Inflammatory macrophage treated with lipopolysaccharide for 4 hours (primary cell): ENCODE measurements around the gene KCNN4.

Source experiments
- DNase-seq: peaks from one replicate; pipeline ENCODE4 v3.0.0-alpha.2; 2020

KCNN4 gene

DNA sequence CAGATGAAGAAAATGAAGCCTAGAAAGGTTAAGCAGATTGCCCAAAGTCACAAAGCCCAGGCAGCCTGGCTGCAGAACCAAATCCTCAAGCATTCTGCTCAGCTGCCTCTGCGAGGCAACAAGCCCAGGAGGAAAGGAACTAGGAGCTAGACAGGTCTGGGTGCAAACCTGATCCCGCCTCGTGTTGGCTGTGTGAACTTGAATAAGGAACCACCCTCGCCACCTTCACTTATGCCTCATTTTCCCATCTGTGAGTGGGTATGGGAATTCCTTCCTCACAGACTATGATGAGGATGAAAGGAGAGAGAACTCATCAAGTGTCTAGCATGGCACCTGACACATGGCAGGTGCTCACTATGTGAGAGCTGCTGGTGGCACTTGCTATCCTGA lies 32.6 kb downstream of the KCNN4 start:
- DNase-seq = no peak

DNA sequence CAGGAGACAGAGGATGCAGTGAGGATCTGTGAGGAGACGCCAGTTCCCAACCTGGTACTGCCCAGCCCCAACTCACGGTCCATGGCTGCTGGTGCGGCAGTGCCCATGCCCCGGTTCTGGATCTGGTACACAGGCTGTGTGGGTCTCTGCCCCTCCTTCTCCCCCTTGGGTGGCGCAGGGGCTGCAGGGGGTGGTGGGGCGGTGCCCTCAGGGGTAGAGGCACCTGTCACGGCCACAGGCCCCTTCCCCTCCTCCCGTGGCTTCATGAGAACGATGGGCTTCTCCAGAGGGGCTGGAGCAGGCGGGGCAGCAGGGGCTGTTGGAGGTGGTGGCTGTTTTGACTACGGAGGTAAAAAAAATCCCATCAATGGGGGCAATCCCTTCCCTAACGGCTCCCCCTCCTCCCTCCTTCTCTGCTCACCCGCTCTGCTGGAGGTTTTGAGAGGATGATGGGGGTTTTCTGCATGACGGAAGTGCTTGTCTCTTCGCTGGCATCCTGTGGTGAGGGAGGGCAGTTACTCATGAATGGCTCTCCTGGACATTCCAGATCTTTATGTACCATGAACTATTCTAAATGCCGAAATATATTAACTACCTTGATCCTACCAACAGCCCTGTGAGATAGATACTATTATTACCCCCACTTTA lies 33.1 kb downstream of the KCNN4 start:
- DNase-seq = no peak

DNA sequence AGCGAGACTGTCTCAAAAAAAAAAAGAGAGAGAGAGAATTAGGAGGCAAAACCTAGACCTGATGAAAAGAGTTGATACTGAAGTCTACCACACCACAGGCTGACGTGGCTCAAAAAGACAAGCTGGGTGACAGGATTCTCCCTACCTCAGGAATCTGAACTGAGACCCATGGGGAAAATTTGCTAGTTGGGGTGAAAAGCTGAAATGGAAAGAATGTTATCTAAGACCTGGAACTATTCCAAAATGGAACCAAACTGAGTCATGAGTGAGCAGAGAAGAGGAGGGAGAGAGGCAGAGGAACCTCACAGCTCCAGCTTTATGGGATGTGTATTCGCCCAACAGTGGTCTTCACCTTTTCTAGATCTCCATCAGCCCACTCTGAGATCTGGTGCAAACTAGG lies 37.7 kb downstream of the KCNN4 start:
- no peak for DNase-seq

DNA sequence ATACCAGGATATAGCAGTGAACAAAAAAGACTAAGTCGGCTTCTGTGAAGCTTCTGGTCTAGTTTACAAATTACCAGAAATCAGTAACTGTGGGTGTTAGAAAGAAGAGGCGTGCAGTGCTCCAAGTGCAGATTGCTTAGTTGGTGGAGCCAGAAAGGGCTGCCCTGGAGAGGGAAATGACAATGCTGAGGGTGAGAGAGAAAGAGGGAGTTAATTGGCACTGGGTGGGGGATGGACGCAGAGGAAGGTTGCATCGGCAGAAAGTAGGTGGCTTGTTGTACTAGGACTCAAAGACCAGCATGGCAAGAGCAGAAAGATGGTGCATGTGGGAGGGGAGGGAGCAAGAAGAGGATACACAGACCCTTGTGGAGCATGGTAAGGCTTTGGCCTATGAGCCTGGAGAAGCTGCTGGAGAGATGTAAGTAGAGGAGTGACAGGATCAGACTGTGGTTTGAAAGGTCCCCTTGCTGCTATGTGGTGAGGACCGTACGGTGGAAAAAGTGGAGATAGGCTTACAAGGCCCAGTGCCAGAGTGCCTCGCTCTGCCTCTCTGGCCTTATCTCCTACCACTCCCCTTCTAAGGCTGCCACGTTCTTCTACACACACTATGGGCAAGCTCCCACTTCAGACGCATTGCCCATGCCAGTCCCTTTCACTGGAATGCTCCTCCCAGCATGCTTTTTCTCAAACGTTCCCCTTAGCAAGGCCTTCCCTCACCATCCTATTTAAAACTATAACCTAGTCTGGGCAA lies 39.5 kb downstream of the KCNN4 start:
- no peak for DNase-seq

DNA sequence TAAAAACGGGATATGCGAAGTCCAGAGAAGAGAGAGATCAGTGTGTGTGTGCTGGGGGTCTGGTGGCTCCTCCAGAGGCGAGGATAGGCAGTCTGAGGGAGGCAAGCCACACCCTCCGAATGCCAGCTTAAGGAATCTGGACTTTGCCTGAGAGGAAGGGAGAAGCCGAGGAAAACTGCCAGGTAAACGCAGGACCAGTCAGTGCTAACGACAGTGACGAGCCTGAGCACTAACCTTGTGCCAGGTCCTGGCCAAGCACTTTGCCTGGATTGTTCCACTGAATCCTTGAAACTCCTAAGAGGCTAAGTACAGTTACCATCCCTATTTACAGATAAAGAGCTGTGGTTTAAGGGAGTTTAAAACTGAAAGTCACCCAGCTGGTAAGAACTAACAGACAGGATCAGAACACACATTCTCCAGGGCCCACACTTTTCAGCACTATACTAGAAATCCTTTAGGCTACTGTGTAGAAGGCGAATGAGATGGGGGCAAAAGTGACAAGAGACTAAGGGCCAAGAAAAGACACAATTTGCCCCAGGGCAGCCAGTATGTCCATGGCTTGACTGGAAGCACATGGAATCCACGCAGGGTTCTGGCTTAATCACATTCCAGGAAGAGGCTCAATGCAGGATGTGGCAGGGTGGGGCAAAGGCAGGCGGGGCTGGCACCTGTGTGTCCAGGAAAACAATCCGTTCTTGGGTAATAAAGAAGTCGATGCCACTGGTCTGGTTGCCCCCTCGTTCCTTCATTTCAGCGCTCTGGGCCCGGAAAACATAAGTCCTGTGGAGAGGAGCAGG lies 41.1 kb downstream of the KCNN4 start:
- DNase-seq = no peak

DNA sequence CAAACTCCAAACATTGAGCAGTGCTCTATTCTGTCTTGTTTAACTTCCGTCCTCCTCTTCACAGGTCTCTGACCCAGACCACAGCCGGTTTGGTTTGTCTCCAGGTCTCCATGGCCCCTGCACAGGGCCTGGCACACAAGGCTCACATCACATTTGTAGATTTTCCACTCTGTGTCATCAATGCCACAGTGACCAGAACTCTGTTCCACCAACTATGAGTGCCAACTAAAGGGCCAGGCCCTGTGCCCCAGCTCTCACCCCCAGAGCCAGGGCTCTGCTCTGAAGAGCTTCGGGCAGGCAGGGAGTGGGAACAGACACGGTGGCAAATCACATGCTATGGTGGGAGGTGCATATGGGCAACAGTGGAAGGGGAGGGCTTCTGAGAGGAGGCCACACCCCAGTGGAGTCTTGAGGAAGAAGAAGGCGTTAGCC lies 42.0 kb downstream of the KCNN4 start:
- peak; percentile 71 for DNase-seq

DNA sequence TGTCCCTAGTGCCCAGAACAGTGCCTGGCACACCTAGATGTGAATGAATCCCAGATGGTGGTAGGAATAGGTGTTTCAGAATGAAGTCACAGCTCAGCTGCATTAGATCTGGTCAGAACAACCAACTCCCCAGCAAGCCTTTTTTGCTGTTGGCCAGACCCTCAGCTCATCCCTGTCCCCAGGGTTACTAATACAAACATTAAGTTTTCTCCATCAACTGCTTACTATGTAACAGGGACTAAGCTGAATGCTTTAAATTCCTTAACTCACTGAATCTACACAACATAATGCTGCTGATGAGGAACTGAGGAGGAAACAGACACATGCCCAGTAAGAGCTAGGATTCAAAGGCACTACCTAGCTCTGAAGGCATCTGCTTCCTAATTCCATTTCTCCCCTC lies 44.8 kb downstream of the KCNN4 start:
- no peak for DNase-seq

DNA sequence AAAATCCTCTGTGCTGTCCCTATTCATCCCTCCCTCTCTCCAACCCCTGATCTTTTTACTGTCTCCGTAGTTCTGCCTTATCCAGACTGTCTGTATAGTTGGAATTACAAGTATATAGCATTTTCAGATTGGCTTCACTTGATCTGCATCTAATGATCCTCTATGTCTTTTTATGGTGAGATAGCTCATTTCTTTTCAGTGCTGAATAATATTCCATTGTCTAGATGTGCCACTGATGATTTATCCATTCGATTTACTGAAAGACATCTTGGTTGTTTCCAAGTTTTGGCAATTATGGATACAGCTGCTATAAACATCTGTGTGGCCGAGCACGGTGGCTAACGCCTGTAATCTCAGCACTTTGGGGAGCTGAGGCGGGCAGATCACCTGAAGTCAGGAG lies 45.8 kb downstream of the KCNN4 start:
- DNase-seq = no peak

DNA sequence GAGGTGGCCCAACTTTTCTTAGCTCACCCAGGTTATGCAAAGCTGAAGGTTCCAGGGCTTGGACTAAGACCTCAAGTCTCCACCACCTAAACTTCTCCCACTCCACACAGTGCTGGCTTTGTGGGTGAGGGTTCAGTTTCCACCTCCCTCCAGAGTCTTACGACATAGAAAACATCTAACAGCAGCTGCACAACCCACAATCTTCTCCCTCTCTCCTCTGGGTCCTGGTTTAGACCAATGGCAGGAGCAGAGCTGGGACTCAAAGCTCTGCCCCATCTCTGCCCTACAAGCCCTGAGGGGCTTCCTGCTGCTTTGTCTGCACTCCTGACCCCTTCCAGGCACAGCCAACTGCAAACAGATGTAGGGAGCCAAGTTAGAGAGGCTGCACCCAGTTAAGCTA lies 48.9 kb downstream of the KCNN4 start:
- no peak for DNase-seq

DNA sequence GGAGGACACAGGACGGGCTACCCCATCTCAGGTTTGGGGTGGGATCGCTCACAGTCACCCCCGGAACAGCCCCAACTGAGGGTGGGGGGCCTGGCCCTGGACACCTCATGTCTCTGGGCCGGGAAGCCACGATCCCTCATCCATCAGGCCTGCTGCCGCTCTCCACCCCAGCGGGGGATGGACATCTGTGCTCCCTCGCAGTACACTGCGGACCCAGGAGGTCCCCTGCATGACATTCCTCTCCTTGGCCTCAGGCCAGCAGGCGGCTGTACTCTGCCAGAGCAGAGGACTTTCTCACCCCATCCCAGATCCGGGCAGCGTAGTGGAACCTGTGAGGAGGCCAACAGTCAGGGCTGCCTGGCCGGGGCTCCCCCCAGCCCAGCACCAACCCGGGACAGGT lies 49.4 kb downstream of the KCNN4 start:
- DNase-seq = no peak

DNA sequence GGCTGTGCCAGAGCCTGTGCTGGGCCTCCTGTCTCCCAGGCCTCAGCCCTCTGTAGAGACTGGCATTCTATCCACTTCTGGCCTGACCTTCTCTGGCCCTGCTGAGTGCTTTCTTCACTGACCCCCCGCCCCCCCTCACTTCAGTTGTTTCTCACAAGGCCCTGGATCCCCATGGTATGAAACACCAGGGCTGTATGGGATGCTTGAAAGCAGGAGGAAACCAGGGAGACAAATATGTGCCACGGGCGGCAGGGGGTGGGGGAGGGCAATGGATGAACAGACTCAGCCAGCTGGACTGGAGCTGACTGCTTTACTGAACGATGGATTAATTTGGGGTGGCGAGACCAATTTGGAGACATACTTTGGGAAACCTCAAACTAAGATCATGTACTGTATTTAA lies 50.9 kb downstream of the KCNN4 start:
- DNase-seq = no peak

DNA sequence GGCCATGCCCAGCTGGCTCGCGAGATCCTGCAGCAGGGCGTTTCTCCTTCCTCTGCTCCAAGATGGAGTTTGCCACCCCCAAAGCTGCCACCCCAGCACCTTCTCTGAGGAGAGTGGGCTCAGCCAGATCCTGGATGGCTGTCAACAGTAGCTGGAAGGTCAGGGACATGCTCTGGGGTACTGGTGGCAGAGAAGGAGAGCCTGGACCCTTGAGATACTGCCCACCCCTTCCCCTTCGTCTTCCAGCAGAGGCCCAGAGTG lies 53.2 kb downstream of the KCNN4 start:
- DNase-seq = no peak

DNA sequence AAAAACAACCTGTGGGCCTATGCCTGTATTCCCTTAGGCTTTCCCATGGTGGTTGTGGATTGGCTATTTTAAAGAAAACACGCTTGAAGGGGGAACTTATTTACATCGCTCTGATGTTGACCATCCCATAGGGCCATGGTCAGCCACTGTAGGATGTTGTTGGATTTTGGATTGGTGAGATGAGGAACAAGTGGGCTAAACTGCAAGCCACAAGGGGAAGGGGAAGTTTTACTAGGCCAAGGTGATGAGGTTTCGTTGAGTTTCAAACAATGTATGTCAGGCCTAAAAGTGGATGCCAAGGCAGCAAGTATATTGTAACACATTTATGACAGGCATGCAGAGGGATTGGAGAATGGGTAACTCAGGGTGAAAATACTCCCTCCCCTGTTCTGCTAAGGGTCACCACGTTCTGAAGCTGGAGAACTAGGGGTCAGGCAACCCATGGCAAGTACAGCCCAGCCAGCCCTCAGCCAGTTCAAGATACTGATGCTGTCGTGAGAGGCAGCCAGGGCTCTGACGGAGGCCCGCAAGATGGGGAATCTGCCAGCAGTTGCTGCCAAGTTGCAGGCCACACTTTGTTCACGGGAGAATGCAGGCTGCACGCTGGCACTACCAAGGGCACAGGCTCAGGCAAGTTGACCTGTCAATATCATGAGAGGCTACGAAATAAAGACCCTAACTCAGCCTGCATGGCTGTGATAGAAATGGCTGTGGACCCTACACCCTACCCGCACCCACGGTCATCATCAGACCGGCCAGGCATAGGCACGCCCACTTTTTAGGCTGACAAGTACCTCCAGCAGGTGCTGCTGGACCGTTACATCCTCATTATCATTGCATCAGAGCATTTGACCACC lies 53.8 kb downstream of the KCNN4 start:
- DNase-seq = peak; percentile 23

DNA sequence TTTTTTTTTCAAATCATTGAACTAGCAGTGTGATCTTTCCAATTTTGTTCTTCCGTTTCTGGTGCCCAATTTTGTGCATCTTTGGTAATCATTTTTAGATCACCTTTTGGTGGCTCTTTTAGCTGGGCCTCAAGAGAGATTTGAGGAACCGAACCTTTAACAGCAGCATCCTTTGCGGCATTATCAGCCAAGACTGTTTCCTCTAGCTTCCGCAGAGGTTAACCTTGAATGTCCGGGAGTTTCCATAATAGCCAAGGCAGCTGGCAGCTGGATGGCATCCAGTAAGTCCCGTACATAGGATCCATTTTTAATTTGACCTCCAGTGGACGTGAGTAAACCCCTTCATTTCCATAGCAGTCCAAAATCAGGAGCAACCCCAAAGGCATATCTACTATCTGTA lies 55.3 kb downstream of the KCNN4 start:
- DNase-seq = peak; percentile 48

DNA sequence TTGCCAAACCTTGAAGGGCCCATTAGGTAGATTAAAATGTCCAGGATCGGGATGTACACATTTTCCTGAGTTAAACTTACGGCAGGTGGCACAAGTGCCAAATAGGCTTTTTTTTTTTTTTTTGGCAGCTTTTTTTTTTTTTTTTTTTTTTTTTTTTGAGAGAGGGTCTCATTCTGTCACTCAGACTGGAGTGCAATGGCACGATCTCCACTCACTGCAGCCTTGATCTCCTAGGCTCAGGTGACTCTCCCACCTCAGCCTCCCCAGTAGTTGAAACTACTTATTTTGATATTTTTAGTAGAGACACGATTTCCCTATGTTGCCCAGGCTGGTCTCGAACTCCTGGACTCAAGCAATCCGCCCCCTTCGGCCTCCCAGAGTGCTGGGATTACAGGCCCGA lies 55.9 kb downstream of the KCNN4 start:
- DNase-seq = no peak

DNA sequence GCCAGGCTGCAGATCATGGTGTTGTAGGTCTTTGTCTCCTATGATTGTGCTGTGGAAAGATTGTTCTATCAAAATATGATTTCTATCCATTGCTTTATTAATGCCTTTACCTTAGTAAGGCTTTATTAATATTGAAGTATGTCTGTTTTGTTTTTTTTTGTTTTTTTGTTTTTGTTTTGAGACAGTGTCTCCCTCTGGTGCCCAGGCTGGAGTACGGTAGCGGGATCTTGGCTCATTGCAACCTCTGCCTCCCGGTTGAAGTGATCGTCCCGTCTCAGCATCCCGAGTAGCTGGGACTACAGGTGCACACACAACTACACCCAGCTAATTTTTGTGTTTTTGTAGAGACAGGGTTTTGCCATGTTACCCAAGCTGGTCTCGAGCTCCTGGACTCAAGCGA lies 57.2 kb downstream of the KCNN4 start:
- peak; percentile 56 for DNase-seq

DNA sequence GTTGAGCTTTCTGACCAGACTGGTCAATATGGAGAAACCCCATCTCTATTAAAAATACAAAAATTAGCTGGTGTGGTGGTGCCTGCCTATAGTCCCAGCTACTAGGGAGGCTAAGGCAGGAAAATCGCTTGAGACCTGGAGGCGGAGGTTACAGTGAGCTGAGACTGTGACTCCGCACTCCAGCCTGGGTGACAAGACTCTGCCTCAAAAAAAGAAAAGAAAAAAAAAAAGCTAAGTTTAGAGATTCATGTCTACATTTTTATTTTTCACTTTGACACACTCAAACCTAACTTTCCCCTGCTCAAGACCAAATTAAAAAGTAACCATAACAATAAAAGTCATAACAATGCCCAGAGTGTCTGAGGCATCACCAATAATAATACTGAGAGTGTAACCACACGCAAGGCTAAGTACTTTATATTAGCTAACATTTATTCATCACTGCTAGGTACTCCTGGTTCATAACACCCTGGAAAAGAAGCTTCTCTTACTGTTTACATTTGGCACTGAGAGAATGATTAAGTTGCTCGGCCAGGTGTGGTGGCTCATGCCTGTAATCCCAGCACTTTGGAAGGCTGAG lies 59.2 kb downstream of the KCNN4 start:
- no peak for DNase-seq

DNA sequence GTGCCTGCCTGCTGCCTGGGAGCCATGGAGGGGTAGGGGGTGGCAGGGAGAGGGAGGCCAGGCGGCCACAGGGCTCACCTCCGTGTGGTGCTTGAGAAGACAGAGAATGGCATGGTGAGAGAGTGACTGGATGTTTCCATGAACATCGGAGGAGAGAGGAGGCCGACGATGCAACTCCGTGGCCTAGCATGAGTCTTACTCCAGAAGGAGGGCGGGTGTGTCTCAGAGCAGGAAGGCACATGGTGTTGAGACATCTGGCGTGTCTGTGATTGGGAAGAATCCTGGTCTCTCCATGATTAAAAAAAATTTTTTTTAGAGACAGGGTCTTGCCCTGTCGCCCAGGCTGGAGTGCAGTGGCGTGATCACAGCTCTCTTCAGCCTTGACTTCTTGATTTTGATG lies 59.8 kb downstream of the KCNN4 start:
- DNase-seq = peak; percentile 70

DNA sequence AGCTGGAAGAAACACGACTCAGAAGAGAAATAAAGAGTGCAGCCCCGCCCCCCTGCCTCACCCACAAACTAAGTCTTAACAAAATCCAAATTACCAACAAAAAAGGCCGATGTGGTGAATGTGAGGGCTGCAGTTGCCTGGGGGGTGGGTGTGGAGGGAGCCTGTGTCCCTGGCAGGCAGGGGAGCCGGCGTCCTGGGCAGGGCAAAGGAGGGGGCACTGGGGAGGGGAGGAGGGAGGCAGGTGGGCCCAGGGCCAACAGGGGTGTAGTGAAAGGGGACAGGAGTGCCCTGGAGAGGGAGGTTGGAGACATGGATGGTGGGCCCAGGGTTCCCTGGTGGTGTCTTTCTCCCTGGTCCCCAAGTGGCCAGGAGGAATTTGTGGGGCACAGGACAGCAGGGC lies 60.9 kb downstream of the KCNN4 start:
- DNase-seq = no peak

DNA sequence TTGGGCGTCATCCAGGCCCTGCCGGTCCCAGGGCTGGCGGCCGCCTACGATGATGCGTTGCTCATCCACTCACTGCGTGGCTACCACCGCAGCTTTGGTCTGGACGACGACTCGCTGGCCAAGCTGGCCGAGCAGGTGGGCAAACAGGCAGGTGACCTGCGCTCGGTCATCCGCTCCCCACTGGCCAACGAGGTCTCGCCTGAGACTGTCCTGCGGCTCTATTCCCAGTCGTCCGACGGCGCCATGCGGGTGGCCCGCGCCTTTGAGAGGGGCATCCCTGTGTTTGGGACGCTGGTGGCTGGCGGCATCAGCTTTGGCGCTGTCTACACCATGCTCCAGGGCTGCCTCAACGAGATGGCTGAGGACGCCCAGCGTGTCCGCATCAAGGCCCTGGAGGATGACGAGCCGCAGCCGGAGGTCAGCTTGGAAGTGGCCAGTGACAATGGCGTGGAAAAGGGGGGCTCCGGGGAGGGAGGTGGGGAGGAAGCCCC lies 61.4 kb downstream of the KCNN4 start:
- DNase-seq = no peak

DNA sequence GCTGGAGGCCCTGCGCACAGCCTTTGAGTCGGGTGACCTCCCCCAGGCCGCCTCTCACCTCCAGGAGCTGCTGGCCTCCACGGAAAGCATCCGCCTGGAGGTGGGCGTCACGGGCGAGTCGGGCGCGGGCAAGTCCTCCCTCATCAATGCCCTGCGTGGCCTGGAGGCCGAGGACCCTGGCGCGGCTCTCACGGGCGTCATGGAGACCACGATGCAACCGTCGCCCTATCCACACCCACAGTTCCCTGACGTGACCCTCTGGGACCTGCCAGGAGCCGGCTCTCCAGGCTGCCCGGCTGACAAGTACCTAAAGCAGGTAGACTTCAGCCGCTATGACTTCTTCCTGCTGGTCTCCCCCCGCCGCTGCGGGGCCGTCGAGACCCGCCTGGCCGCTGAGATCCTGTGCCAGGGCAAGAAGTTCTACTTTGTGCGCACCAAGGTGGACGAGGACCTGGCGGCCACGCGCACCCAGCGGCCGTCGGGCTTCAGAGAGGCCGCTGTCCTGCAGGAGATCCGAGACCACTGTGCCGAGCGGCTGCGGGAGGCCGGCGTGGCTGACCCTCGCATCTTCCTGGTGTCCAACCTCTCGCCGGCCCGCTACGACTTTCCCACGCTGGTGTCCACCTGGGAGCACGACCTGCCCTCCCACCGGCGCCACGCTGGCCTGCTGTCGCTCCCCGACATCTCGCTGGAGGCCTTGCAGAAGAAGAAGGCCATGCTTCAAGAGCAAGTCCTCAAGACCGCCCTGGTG lies 62.0 kb downstream of the KCNN4 start:
- DNase-seq = no peak
